Measurements from ENCODE around the gene TEX51.

The TEX51 gene

DNA sequence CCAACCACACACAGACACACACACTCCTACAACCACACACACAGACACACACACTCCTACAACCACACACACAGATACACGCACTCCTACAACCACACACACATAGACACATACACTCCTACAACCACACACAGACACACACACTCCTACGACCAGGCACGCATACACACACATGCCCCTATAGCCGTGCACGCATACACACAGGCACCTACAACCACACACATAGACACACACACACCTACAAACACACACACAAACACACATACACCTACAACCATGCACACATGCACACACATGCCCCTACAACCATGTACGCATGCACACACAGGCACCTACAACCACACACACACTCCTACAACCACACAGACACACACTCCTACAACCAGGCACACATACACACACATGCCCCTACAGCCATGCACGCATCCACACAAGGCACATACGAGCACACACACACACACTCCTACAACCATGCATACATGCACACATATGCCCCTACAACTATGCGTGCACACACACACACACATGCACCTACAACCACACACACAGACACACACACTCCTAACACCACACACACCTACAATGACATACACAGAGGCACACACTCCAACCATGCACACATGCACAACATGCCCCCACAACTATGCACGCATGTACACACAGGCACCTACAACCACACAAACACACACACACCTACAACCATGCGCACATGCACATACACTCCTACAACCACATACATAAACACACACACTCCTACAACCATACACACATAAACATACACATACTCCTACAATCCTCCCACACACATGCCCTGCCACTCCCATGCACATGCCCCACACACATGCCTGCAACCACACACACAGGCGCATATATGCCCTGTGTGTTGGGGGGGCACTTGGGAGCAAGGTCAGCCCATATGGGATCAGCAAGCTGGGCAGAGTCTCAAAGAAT, 19.1 kb upstream of the TEX51 start:
- DNase-seq (ENCODE audit: low spot score): no peak

DNA sequence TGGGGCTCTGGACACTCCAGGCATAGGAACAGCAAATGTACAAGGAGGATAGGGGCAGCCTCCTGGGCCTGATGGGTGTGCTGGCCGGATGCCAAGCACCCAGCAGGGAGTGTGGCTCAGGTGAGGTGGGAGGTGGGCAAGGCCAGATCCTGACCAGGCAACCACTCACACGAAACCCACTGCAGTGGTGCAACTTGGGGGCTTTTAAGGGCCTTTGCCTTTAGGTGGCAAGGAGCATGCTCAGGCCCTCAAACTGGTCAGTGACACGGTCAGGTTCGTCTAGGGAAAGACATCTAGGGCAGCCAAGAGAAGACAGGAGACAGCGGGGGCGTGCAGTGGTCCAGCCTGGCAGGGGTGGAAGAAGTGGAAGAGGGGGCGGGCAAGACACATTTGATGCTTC, 18.4 kb upstream of the TEX51 start:
- DNase-seq (ENCODE audit: low spot score): no peak

DNA sequence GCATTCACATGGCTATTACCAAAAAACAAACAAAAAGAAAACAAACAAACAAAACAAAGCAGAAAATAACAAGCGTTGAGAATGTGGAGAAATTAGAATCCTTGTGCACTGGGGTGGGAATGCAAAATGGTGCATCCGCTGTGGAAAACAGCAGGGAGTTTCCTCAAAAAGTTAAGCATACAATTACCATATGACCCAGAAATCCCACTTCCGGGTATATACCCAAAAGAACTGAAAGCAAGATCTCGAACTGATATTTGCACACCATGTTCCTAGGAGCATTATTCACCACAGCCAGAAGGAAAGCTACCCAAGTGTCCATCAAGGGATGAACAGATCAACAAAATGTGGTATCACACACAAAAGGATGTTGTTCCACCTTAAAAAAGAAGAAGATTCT, 17.9 kb upstream of the TEX51 start:
- DNase-seq (ENCODE audit: low spot score): no peak

DNA sequence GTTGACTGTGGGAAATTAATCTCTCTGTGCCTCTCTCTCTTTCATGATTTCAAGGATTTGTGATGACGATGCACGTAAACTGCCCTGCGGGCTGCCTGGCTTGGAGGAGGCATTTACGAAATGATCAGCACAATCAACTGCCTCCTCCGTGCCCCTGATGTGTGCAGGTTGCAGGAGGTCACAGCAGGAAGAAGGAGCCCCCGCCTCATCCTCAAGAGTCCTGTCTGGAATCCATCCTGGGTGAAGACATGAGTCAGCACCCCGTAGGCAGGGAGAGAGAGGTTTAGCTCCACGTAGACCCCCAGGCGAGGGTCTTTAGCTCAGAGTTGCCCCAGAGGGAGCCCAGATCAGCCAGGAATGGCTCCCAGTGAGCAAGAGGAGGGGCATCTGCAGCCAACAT, 17.1 kb upstream of the TEX51 start:
- DNase-seq (ENCODE audit: low spot score): no peak

DNA sequence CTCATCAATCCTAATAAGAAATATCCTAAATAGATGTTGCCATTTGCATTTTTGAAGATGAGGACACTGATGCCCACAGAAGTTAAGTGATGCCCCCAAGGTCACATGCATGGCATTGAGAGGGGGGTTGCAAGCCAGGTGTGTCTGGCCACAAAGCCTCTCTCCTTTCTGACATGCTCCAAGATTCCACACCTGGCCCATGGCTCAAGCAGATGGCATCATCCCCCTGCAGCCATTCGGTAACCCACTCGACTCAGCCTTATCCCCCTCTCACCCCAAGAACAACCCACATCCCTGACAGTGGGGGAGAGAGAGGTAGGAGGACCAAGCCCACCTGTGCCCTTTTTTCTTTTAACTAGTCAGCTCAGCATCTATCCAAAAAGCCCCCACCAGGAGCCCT, 16.5 kb upstream of the TEX51 start:
- no peak for DNase-seq (ENCODE audit: low spot score)

DNA sequence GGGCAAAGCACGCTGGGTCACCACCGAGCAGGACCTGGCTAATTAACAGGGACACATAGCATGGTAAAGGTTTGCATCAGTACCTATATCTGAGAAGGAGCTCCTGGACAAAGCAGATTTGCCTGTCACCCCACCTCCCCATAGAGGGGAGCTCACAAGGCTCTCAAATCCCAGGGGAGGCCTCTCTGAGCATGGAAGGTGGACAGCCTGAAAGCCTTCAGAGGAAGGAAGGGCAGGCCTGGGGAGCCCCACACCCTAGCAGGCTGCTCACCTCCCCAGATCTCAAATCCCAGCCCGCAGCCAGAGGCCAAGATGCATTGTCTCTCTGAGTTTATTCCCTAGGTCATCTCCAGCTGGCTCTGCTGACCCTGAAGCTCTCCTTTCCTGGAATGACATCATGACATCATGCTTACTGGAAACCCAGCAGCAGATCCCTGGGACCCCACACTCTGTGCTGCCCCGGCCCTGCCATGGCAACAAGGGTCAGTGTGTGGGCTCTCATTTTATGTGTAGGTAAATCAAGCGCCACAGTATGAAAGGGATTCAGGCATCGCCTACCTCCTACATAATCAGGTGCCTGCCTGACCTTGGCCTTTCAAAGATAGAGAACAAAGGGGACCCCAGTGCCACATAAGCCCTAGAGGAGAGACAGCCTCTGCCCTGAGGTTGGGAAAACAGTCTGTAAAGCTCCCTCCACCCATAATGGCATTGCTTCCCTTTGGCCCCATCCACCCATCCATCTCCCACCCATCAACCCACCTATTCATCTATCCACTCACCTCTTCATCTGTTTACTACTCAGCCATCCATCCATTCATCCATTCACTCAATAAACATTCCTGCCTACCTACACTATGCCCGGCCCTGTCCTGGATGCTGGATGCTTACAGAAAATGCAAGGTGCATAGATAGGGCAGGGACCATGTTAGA, 15.7 kb upstream of the TEX51 start:
- DNase-seq (ENCODE audit: low spot score): no peak

- no peak for DNase-seq (ENCODE audit: low spot score)
Observed at GRCh38 chr2:126883666-126884040, 15.0 kb upstream of the TEX51 start.

- DNase-seq (ENCODE audit: low spot score): no peak
Observed at GRCh38 chr2:126884861-126885750, 13.6 kb upstream of the TEX51 start.

GRCh38 chr2:126885751-126886210, 12.9 kb upstream of the TEX51 start:
- no peak for DNase-seq (ENCODE audit: low spot score)

DNA sequence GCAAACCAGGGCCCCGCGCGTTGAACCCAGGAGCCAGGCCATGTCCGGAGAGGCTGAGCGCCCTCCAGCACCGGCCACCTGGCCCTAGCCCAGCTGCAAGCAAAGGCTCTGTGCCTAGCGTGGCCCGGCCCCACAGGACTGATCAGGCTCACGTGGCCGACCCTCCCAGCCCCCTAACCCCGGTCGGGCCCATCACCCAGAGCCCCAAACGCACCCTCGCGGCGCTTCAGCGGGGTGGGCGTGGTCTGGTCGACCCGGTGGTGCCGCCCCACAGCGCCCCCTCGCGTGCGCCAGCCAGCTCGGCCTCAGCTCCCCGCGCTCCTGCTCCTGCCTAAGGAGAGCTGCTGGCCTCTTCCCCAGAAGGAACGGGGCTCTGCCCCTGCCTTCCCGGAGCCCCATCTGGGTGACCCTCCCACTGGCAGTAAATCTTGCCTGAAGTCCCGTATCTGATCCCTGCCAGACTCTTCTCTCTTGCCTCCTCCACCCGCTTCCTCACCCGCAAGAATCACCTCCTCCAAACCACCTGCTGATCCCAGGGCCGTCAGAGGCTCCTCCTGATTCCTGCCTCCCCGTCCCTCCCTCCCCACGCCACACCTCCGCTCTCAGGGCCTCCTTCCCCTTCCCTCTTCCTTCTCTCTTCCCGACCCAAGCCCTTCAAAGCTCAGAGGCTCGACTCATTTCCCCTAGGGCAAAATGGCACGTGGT, 12.3 kb upstream of the TEX51 start:
- DNase-seq (ENCODE audit: low spot score): peak; percentile 32

DNA sequence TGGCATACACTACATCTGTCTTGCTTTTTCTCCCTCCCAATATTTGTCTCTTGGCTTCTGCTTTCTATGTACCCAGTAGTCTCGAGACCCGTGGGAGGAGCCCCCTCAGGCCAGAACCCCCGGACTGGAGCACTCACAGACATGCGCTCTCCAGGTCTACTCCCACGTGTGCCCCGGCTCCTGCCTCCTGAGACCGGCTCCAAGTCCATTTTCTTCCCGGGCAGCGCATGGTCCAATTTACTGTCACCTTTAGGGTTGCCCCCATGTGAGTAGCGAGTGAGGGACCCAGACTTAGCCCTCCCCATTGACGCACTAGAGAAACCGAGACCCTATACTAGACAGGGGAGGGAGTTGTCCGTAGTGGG, 11.8 kb upstream of the TEX51 start:
- no peak for DNase-seq (ENCODE audit: low spot score)

- no peak for DNase-seq (ENCODE audit: low spot score)
Observed at GRCh38 chr2:126887506-126887905, 11.2 kb upstream of the TEX51 start.

DNA sequence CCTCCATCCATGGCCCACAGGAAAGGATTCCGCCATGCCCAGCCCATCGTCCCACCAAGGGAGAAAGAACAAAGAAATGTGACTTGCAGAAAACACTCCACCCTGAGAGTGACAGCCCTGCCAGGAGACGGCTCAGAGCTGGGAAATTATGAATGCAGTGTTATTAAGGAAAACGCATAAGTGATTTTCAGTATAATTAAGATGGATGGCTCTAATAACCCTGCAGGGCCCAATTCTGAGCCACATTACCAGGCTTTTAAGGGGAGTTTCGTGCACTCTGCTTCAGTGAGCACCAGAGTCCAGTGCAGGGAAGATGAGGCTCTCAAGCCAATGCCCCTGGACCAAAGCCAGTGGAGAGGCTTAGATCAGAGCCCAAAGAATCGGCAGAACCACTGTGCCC, 10.6 kb upstream of the TEX51 start:
- no peak for DNase-seq (ENCODE audit: low spot score)

DNA sequence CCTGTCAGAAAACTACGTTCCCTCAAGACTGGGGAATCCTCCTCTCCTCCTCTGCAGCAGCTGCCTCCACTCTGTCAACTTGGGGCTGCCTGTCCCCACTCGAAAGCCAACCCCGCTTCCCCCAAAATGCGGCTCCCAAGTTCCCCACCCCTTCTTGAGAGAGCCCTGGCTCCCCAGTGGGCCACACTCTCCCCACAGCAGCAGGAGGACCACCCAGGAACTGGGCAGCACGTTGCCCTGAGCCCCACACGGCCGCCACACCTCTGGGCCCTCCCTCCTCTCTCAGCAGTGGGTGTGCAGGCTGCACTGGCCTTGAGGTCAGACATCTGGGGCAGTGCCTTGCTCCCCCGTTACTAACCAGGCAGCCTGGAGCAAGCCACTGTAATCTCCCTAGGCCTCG, 9.6 kb upstream of the TEX51 start:
- no peak for DNase-seq (ENCODE audit: low spot score)

GRCh38 chr2:126889496-126890135, 9.1 kb upstream of the TEX51 start:
- DNase-seq (ENCODE audit: low spot score): no peak

- DNase-seq (ENCODE audit: low spot score): no peak
Observed at GRCh38 chr2:126890136-126890510, 8.6 kb upstream of the TEX51 start.

DNA sequence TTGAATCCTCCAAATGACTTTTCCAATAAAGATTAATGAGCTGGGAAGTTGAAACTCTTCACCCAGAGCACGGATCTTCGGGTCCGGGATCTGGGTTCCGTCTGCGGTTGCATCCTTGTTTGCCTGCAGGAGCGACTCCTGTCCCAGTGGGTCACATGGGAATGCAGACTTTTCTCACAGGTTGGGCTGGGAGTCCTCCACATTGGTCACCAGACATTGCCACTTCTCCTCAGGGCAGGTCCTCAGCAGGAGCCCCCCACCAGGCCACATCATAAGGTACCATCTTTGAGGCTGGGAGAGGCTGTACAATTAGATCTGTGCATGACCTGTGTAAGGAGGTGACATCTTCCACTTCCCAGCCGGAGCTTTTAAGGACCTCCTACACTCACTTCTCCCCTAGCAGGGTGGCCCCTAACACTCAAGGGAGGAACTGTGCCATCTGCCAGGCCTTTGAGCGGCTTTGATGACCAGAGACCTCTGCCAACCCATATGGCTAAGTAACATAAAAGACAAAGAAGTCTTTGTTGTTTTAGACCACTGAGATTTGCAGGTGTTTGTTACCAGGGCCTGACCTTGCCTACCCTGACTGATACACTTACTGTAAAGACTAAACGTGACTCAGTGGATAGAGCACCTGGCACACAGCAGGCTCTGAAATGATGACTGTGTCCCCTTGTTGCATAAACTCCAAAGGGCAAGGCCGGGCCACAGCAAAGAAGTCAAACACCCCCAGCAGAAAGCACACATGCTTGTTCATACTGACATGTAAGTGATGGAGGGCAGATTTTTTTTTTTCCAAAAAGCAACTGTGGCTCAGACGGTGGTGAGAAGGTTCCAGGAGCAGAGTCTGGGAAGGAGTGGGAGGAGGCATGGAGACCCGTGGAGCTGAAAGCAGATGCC, 7.9 kb upstream of the TEX51 start:
- DNase-seq (ENCODE audit: low spot score): no peak

- DNase-seq (ENCODE audit: low spot score): peak; percentile 7
Observed at GRCh38 chr2:126891681-126892500, 6.8 kb upstream of the TEX51 start.

DNA sequence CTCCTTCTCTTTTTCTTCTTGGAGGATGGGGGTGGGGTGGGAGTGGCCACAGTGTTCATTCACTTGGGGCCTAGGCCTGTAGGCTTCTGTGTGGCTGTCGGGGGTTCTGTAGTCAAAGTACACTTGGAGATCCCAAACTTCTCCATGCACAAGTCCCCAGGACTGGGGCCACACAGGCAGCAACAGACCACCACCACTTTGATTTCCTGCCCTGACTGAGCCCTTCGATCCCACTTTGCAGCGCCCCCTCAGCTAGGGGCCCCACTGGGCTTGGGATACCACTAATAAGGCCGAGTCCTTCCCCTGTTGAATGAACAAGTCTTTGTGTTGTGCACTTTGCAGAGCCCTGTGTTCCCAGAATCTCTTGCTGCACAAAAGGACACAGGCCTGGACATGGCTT, 5.5 kb upstream of the TEX51 start:
- DNase-seq (ENCODE audit: low spot score): no peak
